Measurements from ENCODE around the gene IGSF22. TPM values are rescaled to one million over a fixed set of nuclear protein-coding genes. Genes with fewer than 3 reads are reported as not detected.

IGSF22 gene
- polyA plus RNA-seq, 1 donor (not counting 4 experiments of a cell fraction or from before 2014, with no cell fraction given), result 0.01 TPM

- no peak overlapping the region for H3K27ac ChIP-seq (ENCODE audit: control insufficient read depth, insufficient read depth, low read length)
- peaks cover 23% of the 10 kb centered on the region for H3K4me1 ChIP-seq (ENCODE audit: control insufficient read depth, extremely low read depth, insufficient read depth, low read length)
- no peaks in the 10 kb centered on the region for H3K79me2 ChIP-seq (ENCODE audit: control insufficient read depth, insufficient read depth, low read length)
- peak overlapping the region; percentile 94 for H3K4me2 ChIP-seq (ENCODE audit: control insufficient read depth, extremely low read depth, insufficient read depth, low read depth, low read length)
- H2AFZ ChIP-seq (ENCODE audit: control insufficient read depth, low read length), result no peak overlapping the region
- TF ChIP-seq CTCF (optimal IDR thresholded peaks at IDR 0.05 in 1 of 3, IDR thresholded peaks at IDR 0.05 in 1 of 3, conservative IDR thresholded peaks at IDR 0.05 in 1 of 3; ENCODE audit: extremely low read depth in 1 of 3, insufficient read depth in 2 of 3, low read length in 3 of 3) (peak in 1 of 3 experiments; percentile 11), EZH2 (IDR thresholded peaks at IDR 0.05; ENCODE audit: low read length) (no peak)
- H3K9ac ChIP-seq (ENCODE audit: control insufficient read depth, extremely low read depth, insufficient read depth, low read length), result no peak overlapping the region
- no peak for FAIRE-seq
- H3K4me3 ChIP-seq (ENCODE audit: control insufficient read depth in 2 of 3, extremely low read depth in 1 of 3, insufficient read depth in 2 of 3, low read depth in 1 of 3, low read length in 3 of 3), result peak overlapping the region in 1 of 3 experiments; percentile 64
- H4K20me1 ChIP-seq (ENCODE audit: control insufficient read depth, extremely low read depth, insufficient read depth, low read length), result no peaks in the 10 kb centered on the region
- H3K9me3 ChIP-seq (ENCODE audit: control insufficient read depth, low read depth, low read length), result no peaks in the 10 kb centered on the region
- no peaks in the 10 kb centered on the region for H3K9me1 ChIP-seq (ENCODE audit: control insufficient read depth, extremely low read depth, insufficient read depth, low read length)
- no peaks in the 10 kb centered on the region for H3K27me3 ChIP-seq (ENCODE audit: control insufficient read depth, extremely low read depth, insufficient read depth, low read length)
- DNase-seq (ENCODE audit: low read depth, low spot score), result no peak
- dilution Hi-C loops (cut with MboI; ENCODE audit: extremely low pct_ligation_motif_present, low sequenced_read_pairs), result no loop called here
- no peaks in the 10 kb centered on the region for H3K36me3 ChIP-seq (ENCODE audit: control insufficient read depth in 2 of 2, extremely low read depth in 1 of 2, insufficient read depth in 2 of 2, low read length in 2 of 2)
These were observed 3.7 kb downstream of the IGSF22 start for GRCh38 chr11:18722293-18722637.

GRCh38 chr11:18721561-18722292 lies 4.3 kb downstream of the IGSF22 start:
- DNase-seq (ENCODE audit: low read depth, low spot score), result no peak
- no peaks in the 10 kb centered on the region for H4K20me1 ChIP-seq (ENCODE audit: control insufficient read depth, extremely low read depth, insufficient read depth, low read length)
- peak; percentile 29 for FAIRE-seq
- TF ChIP-seq CTCF (optimal IDR thresholded peaks at IDR 0.05 in 1 of 3, IDR thresholded peaks at IDR 0.05 in 1 of 3, conservative IDR thresholded peaks at IDR 0.05 in 1 of 3; ENCODE audit: extremely low read depth in 1 of 3, insufficient read depth in 2 of 3, low read length in 3 of 3) (peak; percentile 85 to 91 (median 85)), EZH2 (IDR thresholded peaks at IDR 0.05; ENCODE audit: low read length) (no peak)
- no peaks in the 10 kb centered on the region for H3K36me3 ChIP-seq (ENCODE audit: control insufficient read depth in 2 of 2, extremely low read depth in 1 of 2, insufficient read depth in 2 of 2, low read length in 2 of 2)
- peak overlapping the region; percentile 94 for H2AFZ ChIP-seq (ENCODE audit: control insufficient read depth, low read length)
- no peak overlapping the region for H3K27ac ChIP-seq (ENCODE audit: control insufficient read depth, insufficient read depth, low read length)
- peaks cover 23% of the 10 kb centered on the region for H3K4me1 ChIP-seq (ENCODE audit: control insufficient read depth, extremely low read depth, insufficient read depth, low read length)
- peak overlapping the region; percentile 32 to 64 (median 59) for H3K4me3 ChIP-seq (ENCODE audit: control insufficient read depth in 2 of 3, extremely low read depth in 1 of 3, insufficient read depth in 2 of 3, low read depth in 1 of 3, low read length in 3 of 3)
- H3K4me2 ChIP-seq (ENCODE audit: control insufficient read depth, extremely low read depth, insufficient read depth, low read depth, low read length), result peak overlapping the region; percentile 94
- no peaks in the 10 kb centered on the region for H3K27me3 ChIP-seq (ENCODE audit: control insufficient read depth, extremely low read depth, insufficient read depth, low read length)
- dilution Hi-C loops (cut with MboI; ENCODE audit: extremely low pct_ligation_motif_present, low sequenced_read_pairs), result no loop called here
- no peaks in the 10 kb centered on the region for H3K9me1 ChIP-seq (ENCODE audit: control insufficient read depth, extremely low read depth, insufficient read depth, low read length)
- H3K9ac ChIP-seq (ENCODE audit: control insufficient read depth, extremely low read depth, insufficient read depth, low read length), result peak overlapping the region; percentile 62
- no peaks in the 10 kb centered on the region for H3K79me2 ChIP-seq (ENCODE audit: control insufficient read depth, insufficient read depth, low read length)
- no peaks in the 10 kb centered on the region for H3K9me3 ChIP-seq (ENCODE audit: control insufficient read depth, low read depth, low read length)
